Stimulated activated CD8-positive, alpha-beta memory T cell treated with anti-CD3 and anti-CD28 coated beads, Interleukin-4, amount 100 ng/mL, for 24 hours (primary cell): ENCODE results near the gene INS.
A peak's percentile ranks its signal among the peaks of the same experiment; 100 is the strongest.
"Not testable (repeated sequence)": the region's sequence is repeated elsewhere in the genome, so short reads cannot be mapped to it uniquely, and the experiment has no call there.

Experiments
- DNase-seq: peaks from one replicate; pipeline ENCODE4 v3.0.0-alpha.2; 2020; ENCODE audit warnings: low read depth

INS gene

DNA sequence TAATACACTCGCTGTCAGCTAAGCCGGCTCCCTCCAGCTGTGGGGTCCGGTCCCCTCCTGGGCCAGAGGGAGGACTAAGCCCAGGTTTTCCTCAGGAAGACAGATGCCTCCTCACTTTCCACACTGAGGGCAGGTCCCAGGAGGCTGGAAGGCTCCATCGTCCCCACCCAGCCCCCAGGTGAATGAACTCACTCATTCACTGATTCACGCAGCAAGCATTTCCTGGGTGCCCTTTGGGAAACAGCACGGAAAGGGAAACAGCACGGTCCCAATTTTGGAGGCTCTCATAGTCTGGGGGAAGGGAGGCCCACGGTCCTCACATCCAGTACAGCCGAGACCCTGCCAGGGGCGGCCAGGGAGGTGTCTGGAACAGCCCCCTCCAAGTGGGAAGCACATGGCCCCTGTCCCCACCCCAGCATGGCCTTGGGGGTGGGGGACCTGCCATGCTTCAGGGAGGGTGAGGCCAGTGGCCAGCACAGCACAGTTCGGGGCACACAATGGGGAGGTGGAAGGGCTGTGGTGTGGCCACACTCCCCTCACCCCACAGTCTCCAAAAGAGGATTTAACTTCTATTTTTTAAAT lies 19.9 kb upstream of the INS start:
- DNase-seq, result no peak

DNA sequence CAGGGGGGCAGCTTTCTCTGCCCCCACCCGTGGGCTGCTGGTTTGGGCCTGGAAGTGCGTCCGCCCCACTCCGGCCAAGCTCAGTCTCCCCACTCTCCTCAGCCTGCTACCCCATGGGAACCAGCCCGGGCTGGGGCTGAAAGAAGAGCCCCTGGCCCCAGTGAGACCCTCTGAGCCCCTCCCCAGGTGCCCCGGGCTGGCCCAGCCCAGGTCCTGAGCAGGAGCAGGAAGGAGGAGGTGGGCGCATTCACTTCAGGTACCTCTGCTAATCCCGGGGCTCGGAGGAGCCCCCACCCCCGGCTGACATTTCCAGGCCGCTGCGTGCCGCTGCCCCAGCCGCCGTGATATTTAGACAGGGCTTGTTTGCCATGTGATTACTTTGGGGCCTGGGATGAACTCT lies 19.3 kb upstream of the INS start:
- DNase-seq, result no peak

GRCh38 chr11:2179516-2179915 lies 18.5 kb upstream of the INS start:
- no peak for DNase-seq

- DNase-seq, result no peak
These were observed 18.0 kb upstream of the INS start for GRCh38 chr11:2178906-2179494.

DNA sequence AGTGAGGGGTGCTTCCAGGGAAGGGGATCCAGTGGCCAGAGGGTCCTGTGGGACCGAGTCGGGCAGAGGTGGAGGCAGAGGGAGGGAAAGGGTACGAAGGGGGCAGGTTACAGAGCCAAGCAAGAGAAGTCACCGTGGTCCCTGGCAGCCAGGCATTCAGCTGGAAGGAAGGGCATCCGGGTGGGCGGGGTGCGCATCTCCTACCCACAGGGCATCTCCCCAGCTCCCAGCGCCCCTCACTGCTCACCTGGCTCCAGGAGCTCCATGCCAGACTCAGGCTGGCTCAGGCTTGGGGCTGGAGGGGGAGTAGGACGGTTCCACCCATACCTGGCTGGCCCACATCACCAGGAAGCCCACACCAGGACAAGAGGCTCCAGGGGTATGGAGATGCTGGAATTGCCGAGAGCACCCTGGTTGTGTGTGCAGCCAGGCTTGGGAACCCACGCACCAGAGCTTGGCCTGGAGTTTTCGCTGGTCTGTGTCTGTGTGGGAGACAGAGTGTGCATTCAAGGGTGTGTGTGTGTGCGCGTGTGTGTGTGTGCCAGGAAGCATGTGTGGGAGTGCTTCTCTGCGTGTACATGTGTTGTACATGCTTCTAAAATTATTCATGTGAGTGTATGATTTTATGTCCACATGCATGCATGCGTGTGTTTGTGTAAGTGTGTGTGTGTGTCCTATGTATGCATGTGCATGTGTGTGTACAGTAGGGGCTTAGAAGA lies 17.2 kb upstream of the INS start:
- not testable (repeated sequence) for DNase-seq

DNA sequence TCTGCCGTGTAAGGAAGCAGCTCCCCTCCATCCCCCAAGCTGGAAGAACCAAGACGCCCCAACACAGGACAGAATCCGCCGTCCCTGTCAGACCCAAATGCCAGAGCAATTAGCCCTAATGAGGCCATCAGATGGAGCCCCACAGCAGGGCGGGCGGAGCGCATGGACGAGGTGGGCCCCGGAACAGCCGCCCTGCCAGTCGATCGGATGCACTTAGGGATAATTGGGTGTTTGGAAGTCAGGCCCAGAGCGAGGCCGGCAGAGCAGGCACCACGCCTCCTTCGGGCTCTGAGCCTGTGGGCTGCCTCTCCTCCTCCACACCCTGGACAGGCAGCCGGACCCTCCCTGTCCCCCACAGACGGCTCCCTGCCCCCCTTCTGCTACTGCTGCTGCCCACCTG lies 16.1 kb upstream of the INS start:
- DNase-seq, result no peak

DNA sequence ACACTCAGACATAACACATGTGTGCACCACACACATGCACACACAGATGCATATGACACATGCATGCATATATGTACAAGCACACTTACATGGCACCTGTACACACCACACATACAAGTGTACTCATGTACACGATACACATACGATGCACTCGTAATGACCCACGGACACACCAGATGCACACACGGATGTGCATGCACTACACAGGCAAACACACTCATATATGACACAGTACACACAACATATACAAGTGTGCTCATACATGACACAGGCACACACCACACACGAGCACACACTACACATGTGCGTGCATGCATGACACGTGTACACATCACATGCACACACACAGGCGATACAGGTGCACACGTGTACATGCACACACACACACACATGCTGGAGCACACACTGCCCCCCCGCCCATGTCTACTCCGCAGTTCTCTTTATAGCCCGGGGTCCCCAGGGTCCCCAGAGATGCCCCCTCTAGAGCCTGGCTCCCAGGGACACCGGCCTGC lies 15.4 kb upstream of the INS start:
- DNase-seq, result no peak

DNA sequence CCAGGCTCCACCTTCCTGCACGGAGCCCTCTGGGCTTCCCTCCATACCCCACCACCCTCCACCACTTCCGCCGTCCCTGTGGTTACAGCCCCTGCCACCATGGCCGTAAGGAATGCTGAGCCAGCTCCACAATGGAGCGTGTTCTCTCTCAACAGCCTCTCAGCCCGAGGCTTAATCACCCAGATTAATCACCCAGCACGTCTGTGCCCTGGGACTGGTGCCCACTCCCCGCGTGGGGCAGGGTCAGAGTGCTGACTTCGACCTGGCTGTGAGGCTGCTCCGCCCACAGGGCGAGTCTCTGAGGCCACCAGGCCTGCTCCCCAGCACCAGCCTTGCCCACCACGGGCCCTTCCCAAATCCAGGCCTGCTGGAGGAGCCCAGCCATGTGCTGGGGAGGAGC lies 14.7 kb upstream of the INS start:
- DNase-seq, result no peak

DNA sequence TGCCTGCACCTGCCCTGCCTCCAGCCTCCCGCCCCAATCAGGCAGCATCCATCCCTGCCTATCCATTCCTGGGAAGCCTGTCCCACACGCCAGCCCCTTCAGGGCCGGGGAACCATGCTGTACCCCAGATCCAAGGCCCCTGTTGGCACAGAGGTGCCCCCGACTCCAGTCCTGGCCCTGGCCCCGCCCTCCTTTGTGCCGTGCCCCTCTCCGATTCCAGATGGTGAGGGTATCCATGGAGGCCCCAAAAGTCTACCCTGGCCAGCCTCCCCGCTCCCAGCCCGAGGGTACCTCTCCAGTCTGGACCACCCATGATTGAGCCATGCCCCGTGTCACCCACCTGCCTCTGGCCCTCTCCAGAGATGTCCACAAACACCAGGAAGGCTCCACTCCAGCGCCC lies 13.4 kb upstream of the INS start:
- DNase-seq, result no peak

GRCh38 chr11:2173761-2174160 lies 12.8 kb upstream of the INS start:
- no peak for DNase-seq

DNA sequence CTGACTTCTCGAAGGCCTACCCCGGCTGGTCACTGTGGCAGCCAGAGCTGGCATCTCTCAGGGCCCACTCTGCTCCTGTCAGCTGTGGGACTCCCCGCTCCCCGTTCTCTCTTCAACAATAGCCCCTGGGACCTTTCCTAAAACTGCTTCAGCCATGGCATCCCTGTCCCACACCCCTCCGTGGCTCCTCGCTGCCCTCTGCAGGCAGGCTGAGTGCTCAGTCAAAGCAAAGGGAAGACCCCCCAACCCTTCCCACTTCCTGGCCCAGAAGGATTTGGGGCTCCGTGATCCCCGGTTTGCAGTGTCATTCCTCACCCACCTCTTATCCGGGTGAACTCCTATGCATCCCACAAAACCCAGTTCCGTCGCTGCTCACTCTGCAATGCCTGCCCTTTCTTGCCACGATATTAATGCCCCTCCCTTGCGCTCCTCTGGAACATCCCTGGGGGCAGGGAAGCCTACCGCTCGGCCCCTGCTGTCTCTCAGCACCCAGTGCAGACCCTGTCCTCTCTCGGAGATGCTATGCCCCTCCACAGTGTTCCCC lies 12.2 kb upstream of the INS start:
- DNase-seq, result no peak

DNA sequence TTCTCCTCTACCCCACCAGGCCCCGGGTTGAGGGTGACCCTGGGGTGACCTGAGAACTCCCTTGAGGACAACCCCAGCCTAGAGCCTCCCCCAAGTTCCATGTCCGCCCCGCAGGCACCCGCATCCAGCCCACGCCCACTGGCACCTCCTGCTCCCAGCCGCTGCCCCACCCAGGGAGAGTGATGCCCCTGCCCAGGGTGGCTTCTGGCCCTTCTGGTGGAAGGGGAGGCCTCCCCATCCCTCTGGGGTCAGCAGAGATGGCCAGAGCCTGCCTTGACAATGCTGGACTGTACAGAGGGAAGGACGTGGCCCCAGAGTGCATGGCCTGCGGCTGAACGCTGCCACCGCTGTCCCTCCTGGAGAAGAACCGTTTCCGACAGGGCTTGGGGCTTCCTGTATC lies 11.7 kb upstream of the INS start:
- DNase-seq, result no peak

- no peak for DNase-seq
These were observed 10.6 kb upstream of the INS start, which contains the start of gene TH for GRCh38 chr11:2171591-2172003. Gene TH (minus strand): TSS chr11:2171815. CDS start chr11:2171786, 29 bp downstream.

DNA sequence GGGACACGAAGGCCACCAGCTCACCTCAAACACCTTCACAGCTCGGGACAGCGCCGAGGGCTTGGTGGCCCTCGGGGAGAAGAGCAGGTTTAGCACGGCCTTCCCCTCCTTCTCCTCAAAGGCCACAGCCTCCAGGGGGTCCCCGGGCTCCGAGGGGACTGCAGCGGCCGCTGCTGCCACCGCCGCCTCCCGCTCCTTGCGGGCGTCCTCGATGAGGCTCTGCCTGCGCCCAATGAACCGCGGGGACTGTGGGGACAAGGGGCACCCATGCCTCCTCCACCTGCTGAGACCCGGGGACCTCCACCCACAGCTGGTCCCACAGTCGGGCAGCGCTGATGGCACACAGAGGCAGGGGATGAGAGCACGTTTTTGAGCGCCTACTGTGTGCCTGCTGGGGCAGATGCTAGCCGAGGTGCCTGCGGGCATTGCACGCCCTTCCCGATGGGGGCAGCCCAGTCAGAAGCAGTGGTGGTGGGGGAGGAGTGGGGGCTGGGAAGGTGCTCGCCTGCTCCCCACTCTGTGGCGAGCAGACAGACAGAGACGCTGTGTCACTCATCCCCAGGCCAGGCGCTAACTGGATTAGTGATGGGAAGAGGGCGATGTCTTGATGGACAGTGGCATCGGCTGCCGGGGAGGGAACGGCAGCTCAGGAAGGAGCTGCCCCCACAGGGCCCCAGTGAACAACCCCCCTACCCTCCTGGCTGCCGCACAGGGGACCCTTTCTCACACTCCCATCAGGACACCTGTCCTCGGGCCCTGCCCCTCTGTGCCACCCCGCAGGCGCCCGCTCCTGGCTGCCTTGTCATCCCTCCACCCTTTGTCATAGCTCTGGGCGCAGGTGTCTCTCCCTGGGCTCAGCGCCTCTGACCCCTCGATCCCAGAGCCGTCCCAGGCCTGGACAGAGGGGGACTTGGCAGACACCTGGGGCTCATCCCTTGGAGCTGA lies 8.9 kb upstream of the INS start:
- no peak for DNase-seq

DNA sequence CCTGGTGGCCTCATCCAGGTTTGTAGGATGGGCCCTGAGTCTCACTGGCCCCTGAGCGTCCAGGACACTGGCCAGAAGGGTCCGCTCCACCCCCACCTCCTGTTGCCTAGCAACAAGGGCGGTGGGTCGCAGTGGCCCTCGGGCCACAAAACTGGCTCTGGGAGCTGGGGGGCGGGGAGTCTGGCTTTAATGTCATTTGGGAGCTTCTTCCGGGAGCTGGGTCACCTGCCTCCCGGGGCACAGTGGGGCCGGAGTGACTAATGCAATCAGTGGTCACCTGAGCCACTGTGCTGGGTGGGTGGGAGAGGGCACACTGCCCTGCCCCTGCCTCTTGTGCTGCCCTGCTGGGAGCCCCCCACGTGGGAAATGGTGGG lies 8.0 kb upstream of the INS start:
- DNase-seq, result no peak

DNA sequence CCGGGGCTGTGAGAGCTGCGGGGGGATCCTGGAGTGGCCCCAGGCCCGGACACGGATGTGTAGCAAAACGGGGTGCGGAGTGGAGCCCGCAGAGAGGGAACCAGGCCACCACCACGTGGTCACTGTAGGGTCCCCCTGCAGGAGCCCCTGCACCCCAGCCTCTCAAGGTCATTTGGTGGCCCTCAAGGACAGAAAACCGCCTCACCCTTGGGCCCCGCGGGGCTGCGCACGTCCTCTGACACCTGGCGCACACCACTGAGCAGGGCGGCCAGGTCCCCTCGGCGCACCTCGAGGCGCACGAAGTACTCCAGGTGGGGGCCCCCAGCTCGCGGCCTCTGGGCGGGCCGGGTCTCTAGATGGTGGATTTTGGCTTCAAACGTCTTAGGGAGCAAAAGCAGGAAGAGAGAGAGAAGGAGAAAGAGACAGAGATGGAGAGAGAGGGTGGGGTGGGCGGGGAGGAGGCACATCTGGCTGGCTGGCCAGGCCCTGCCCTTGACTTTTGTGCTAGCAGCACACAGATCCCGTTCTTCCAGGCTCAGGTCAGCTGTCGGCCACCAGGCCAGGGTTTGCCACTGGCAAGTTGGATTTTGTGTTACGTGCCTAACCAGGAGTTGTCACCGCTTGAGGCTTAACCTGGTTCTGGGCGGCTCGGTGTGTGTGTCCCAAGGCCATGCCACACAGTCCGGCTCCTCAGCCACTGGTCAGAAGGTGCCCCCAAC lies 7.4 kb upstream of the INS start:
- DNase-seq, result no peak

DNA sequence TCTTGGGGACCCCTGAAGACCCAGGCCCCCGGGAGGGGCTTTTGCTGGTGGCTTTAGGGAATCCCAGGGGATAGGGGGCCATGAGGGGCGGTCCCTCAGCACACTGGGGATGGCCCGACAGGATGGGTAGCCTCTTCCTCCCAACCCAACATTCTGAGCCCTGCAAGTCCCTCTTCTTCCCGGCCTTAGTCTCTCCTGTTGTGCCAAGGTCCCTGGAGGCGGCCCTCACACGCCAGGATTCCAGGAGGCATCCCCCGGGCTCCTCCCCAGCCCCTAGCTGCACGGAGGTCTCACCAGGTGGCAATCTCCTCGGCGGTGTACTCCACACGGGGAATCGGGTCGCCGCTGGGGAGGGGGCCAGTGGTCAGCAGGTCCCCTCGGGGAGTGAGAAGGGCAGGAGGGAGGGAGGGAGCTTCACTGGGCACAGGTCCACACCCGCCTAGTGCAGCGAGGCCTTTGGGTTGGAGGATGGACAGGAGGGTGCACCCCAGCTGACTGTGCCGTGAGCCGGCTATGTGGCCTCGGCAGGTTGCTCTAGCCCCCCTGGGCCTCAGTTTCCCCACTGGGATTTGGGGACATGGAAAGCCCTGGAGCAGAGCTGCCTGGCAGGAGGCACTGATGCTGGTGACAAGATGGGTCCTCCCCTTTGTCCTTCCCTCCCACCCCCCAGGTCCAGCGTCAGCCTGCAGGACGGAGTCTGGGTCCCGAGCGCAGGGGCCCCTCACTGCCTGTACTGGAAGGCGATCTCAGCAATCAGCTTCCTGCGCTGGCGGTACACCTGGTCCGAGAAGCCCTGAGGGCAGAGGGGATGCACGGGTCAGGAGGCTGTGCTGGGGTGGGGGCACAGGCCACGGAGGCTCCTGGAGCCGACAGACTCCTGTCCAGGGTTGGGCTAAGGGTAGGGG lies 6.4 kb upstream of the INS start:
- DNase-seq, result no peak

DNA sequence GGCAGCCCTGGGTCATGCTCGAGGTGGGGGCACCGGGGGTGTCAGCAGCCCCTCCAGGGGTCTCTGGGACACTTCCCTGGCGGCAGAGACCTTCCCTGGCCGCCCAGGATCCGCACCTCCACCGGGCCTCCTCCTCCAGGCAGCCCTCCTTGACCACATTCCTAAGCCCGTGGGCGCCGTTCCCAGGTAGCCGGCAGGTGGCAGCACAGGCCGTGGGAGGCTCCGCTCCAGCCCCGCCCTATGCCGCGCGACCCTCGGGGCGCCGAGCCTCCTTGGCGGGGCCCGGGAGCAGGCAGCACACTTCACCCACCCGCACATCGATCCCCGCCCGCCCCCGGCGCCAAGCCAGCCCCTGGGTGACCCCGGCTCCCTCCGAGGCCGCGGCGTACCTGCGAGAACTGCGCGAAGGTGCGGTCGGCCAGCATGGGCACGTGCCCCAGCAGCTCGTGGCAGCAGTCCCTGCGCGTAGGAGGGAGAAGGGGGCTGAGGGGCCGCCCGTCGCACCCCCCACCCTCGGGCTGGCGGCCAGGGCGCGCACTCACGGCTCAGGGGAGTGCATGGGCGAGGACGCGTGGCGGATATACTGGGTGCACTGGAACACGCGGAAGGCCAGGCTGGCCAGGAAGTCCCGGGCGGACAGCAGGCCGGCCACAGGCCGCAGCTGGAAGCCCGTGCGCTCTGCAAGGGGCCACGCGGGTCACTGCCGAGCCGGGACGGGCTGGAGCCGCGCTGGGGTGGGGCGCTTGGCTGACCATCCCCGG lies 5.3 kb upstream of the INS start:
- DNase-seq, result peak; percentile 24

DNA sequence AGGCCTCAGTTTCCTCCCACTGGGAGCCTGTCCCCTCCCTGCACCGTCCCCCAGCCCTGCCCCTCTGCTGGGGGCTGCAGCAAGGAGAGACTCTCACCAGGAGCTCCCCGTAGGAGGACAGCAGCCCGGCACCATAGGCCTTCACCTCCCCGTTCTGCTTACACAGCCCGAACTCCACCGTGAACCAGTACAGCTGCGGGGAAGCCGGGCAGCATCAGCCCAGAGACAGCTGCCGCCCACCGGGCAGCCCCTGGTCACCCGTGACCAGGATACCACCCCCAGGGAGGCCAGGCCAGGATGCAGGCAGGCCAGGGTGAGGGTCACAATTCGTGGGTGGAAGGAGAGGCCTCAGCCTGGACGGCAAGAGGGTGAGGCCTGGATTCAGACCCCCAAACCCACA lies 4.6 kb upstream of the INS start:
- no peak for DNase-seq
